HEK293 (cell line): ENCODE results near the gene INPP4B.

Source experiments
- CTCF ChIA-PET: fragments of 350-600 bp; formaldehyde crosslinking; extraction: SDS; loops from one replicate; lab custom pipeline; 2021; ENCODE audit warnings: antibody characterized with exemption; lab: Yijun Ruan, JAX
- POLR2A ChIA-PET: fragments of 300-600 bp; formaldehyde crosslinking; extraction: SDS; loops from one replicate; lab custom pipeline; 2020; ENCODE audit warnings: antibody characterized with exemption, inconsistent platforms; lab: Yijun Ruan, JAX
- H3K27ac ChIP-seq: fragments of 200-500 bp; sonication (Bioruptor generic); 2 replicates; pipeline ENCODE4 v1.5.1; 2014; ENCODE audit warnings: low read depth, low read length, control low read depth, inconsistent platforms; ENCODE audit errors: extremely low read depth
- H3K36me3 ChIP-seq, 2 experiments: fragments of 200-500 bp in 1 of 2; sonication (Bioruptor generic) in 1 of 2; 1 replicate in 1 of 2; 2 replicates in 1 of 2; pipeline ENCODE4 v1.5.1; 2014 to 2017; ENCODE audit warnings: inconsistent platforms in 2 of 2, low read length in 2 of 2; ENCODE audit not compliant: control insufficient read depth in 2 of 2, insufficient read depth in 1 of 2
- H3K4me1 ChIP-seq: fragments of 200-500 bp; sonication (Bioruptor generic); 2 replicates; pipeline ENCODE4 v1.5.1; 2014; ENCODE audit warnings: mild to moderate bottlenecking, low read length, inconsistent platforms; ENCODE audit not compliant: control insufficient read depth, insufficient read depth
- H3K4me3 ChIP-seq: 2 replicates; pipeline ENCODE4 v1.5.1; 2011; ENCODE audit warnings: low read depth, mild to moderate bottlenecking, control low read depth, low read length, moderate library complexity
- H3K9me3 ChIP-seq: fragments of 200-500 bp; sonication (Bioruptor generic); 2 replicates; pipeline ENCODE4 v1.5.1; 2014; ENCODE audit warnings: low read depth, low read length, inconsistent platforms; ENCODE audit not compliant: control insufficient read depth, insufficient read depth
- GLI4 ChIP-seq: fragments of 450-650 bp; formaldehyde crosslinking; IDR thresholded peaks from 2 replicates; pipeline ENCODE4 v1.5.1; 2016; ENCODE audit warnings: missing biosample characterization, missing genetic modification characterization
- KLF7 ChIP-seq: fragments of 450-650 bp; formaldehyde crosslinking; IDR thresholded peaks from 2 replicates; pipeline ENCODE4 v1.5.1; 2016; ENCODE audit warnings: missing biosample characterization, missing genetic modification characterization, borderline replicate concordance
- MYNN ChIP-seq: fragments of 450-650 bp; formaldehyde crosslinking; IDR thresholded peaks from 2 replicates; pipeline ENCODE4 v1.5.1; 2016; ENCODE audit warnings: missing biosample characterization, missing genetic modification characterization, borderline replicate concordance
- REPIN1 ChIP-seq: fragments of 450-650 bp; formaldehyde crosslinking; IDR thresholded peaks from 2 replicates; pipeline ENCODE4 v1.5.1; 2017; ENCODE audit warnings: missing biosample characterization, missing genetic modification characterization, low read depth
- SP2 ChIP-seq: fragments of 450-650 bp; formaldehyde crosslinking; IDR thresholded peaks from 2 replicates; pipeline ENCODE4 v1.5.1; 2016; ENCODE audit warnings: missing biosample characterization, missing genetic modification characterization
- ZBTB7A ChIP-seq: fragments of 450-650 bp; formaldehyde crosslinking; IDR thresholded peaks from 2 replicates; pipeline ENCODE4 v1.5.1; 2016; ENCODE audit warnings: low read depth, missing biosample characterization, missing genetic modification characterization
- ZBTB8A ChIP-seq: fragments of 450-650 bp; formaldehyde crosslinking; IDR thresholded peaks from 2 replicates; pipeline ENCODE4 v1.5.1; 2016; ENCODE audit warnings: missing biosample characterization, missing genetic modification characterization
- ZFHX2 ChIP-seq: fragments of 450-650 bp; formaldehyde crosslinking; conservative IDR thresholded peaks from 2 replicates; pipeline ENCODE4 v1.5.1; 2016; ENCODE audit warnings: missing biosample characterization, missing genetic modification characterization
- ZFP3 ChIP-seq: fragments of 450-650 bp; formaldehyde crosslinking; IDR thresholded peaks from 2 replicates; pipeline ENCODE4 v1.5.1; 2016; ENCODE audit warnings: low read depth, missing biosample characterization, missing genetic modification characterization
- ZNF174 ChIP-seq: fragments of 450-650 bp; formaldehyde crosslinking; IDR thresholded peaks from 2 replicates; pipeline ENCODE4 v1.5.0; 2017; ENCODE audit warnings: missing biosample characterization, mild to moderate bottlenecking, missing genetic modification characterization
- ZNF311 ChIP-seq: fragments of 450-650 bp; formaldehyde crosslinking; IDR thresholded peaks from 2 replicates; pipeline ENCODE4 v1.5.1; 2017; ENCODE audit warnings: missing biosample characterization, missing genetic modification characterization, borderline replicate concordance
- ZNF354C ChIP-seq: fragments of 450-650 bp; formaldehyde crosslinking; IDR thresholded peaks from 2 replicates; pipeline ENCODE4 v1.5.1; 2016; ENCODE audit warnings: missing biosample characterization, missing genetic modification characterization, low read depth, borderline replicate concordance
- ZNF37A ChIP-seq: fragments of 450-650 bp; IDR thresholded peaks from 2 replicates; pipeline ENCODE4 v1.5.1; 2018; ENCODE audit warnings: missing biosample characterization, missing genetic modification characterization
- ZNF391 ChIP-seq: fragments of 450-650 bp; formaldehyde crosslinking; IDR thresholded peaks from 2 replicates; pipeline ENCODE4 v1.5.1; 2016; ENCODE audit warnings: low read depth, missing biosample characterization, missing genetic modification characterization, borderline replicate concordance
- ZNF394 ChIP-seq: fragments of 450-650 bp; formaldehyde crosslinking; IDR thresholded peaks from 2 replicates; pipeline ENCODE4 v1.5.1; 2016; ENCODE audit warnings: missing biosample characterization, missing genetic modification characterization, mild to moderate bottlenecking, moderate library complexity, borderline replicate concordance
- ZNF501 ChIP-seq: fragments of 450-650 bp; formaldehyde crosslinking; IDR thresholded peaks from 2 replicates; pipeline ENCODE4 v1.5.1; 2016; ENCODE audit warnings: missing biosample characterization, missing genetic modification characterization
- ZNF629 ChIP-seq: fragments of 450-650 bp; formaldehyde crosslinking; IDR thresholded peaks from 2 replicates; pipeline ENCODE4 v1.5.1; 2017; ENCODE audit warnings: missing biosample characterization, missing genetic modification characterization
- ZNF670 ChIP-seq: fragments of 450-650 bp; formaldehyde crosslinking; IDR thresholded peaks from 2 replicates; pipeline ENCODE4 v1.5.1; 2016; ENCODE audit warnings: missing biosample characterization, missing genetic modification characterization, low read depth
- ZNF677 ChIP-seq: fragments of 450-650 bp; IDR thresholded peaks from 2 replicates; pipeline ENCODE4 v1.5.0; 2018; ENCODE audit warnings: missing biosample characterization, mild to moderate bottlenecking, missing genetic modification characterization, moderate library complexity
- TF ChIP-seq, protein P1 (sequence below): fragments of 450-650 bp; formaldehyde crosslinking; IDR thresholded peaks from 2 replicates; pipeline ENCODE4 v1.5.1; 2016; ENCODE audit warnings: missing biosample characterization, missing genetic modification characterization
- TF ChIP-seq, protein P2 (sequence below): fragments of 450-650 bp; formaldehyde crosslinking; IDR thresholded peaks from 2 replicates; pipeline ENCODE4 v1.5.1; 2016; ENCODE audit warnings: missing biosample characterization, missing genetic modification characterization
- TF ChIP-seq, protein P3 (sequence below): fragments of 450-650 bp; formaldehyde crosslinking; optimal IDR thresholded peaks from 2 replicates; pipeline ENCODE3; 2016; ENCODE audit warnings: missing biosample characterization, mild to moderate bottlenecking, missing genetic modification characterization
- TF ChIP-seq, protein P4 (sequence below): fragments of 450-650 bp; formaldehyde crosslinking; IDR thresholded peaks from 2 replicates; pipeline ENCODE4 v1.5.1; 2016; ENCODE audit warnings: missing biosample characterization, missing genetic modification characterization

The INPP4B gene

DNA sequence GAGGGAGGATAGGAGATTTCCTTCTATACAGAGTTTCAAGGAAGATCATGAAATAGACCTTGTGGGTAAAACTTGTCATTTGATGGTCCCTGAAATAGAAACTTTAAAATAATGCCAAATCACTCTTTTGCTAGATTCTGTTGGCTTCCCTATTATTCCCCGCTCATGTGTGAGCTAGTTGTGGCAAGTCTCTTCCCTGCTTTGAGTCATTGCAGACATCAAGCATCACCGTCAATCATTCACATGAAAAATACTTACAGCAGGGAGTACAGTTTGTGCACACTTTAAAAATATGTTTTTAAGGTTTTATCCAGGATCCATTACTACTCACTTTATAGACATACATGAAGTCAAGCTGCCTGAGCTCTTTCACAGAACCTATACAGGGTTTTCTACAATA lies 35.2 kb upstream of the INPP4B start:
- no peak overlapping the region for H3K27ac ChIP-seq
- H3K36me3 ChIP-seq: no peaks in the 10 kb centered on the region
- POLR2A ChIA-PET: no interaction called here
- CTCF ChIA-PET: interaction anchor here (0.6 to 0.9 kb wide), 4 partner anchors 12 to 438 kb away, joined by 3 to 4 read pairs (median 3); no protein-coding TSS in a partner anchor
- H3K9me3 ChIP-seq: no peaks in the 10 kb centered on the region
- TF ChIP-seq ZNF501 (tag by site-specific recombination) (no peak), ZNF391 (tag by site-specific recombination) (no peak), KLF7 (tag by site-specific recombination) (no peak), ZNF677 (tag by site-specific recombination) (no peak), ZNF354C (tag by site-specific recombination) (no peak), ZNF670 (tag by site-specific recombination) (no peak), ZNF629 (tag by site-specific recombination) (no peak), ZNF311 (tag by site-specific recombination) (no peak), ZNF174 (tag by site-specific recombination) (no peak), GLI4 (tag by site-specific recombination) (no peak), MYNN (tag by site-specific recombination) (no peak), REPIN1 (no peak)
- TF ChIP-seq, protein P1, sequence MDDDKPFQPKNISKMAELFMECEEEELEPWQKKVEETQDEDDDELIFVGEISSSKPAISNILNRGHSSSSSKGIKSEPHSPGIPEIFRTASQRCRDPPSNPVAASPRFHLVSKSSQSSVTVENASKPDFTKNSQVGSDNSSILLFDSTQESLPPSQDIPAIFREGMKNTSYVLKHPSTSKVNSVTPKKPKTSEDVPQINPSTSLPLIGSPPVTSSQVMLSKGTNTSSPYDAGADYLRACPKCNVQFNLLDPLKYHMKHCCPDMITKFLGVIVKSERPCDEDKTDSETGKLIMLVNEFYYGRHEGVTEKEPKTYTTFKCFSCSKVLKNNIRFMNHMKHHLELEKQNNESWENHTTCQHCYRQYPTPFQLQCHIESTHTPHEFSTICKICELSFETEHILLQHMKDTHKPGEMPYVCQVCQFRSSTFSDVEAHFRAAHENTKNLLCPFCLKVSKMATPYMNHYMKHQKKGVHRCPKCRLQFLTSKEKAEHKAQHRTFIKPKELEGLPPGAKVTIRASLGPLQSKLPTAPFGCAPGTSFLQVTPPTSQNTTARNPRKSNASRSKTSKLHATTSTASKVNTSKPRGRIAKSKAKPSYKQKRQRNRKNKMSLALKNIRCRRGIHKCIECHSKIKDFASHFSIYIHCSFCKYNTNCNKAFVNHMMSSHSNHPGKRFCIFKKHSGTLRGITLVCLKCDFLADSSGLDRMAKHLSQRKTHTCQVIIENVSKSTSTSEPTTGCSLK: no peak
- TF ChIP-seq, protein P2, sequence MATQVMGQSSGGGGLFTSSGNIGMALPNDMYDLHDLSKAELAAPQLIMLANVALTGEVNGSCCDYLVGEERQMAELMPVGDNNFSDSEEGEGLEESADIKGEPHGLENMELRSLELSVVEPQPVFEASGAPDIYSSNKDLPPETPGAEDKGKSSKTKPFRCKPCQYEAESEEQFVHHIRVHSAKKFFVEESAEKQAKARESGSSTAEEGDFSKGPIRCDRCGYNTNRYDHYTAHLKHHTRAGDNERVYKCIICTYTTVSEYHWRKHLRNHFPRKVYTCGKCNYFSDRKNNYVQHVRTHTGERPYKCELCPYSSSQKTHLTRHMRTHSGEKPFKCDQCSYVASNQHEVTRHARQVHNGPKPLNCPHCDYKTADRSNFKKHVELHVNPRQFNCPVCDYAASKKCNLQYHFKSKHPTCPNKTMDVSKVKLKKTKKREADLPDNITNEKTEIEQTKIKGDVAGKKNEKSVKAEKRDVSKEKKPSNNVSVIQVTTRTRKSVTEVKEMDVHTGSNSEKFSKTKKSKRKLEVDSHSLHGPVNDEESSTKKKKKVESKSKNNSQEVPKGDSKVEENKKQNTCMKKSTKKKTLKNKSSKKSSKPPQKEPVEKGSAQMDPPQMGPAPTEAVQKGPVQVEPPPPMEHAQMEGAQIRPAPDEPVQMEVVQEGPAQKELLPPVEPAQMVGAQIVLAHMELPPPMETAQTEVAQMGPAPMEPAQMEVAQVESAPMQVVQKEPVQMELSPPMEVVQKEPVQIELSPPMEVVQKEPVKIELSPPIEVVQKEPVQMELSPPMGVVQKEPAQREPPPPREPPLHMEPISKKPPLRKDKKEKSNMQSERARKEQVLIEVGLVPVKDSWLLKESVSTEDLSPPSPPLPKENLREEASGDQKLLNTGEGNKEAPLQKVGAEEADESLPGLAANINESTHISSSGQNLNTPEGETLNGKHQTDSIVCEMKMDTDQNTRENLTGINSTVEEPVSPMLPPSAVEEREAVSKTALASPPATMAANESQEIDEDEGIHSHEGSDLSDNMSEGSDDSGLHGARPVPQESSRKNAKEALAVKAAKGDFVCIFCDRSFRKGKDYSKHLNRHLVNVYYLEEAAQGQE (tag by site-specific recombination): no peak
- TF ChIP-seq, all 188 proteins: peak for 0
- no peak overlapping the region for H3K4me3 ChIP-seq
- H3K4me1 ChIP-seq: no peaks in the 10 kb centered on the region

DNA sequence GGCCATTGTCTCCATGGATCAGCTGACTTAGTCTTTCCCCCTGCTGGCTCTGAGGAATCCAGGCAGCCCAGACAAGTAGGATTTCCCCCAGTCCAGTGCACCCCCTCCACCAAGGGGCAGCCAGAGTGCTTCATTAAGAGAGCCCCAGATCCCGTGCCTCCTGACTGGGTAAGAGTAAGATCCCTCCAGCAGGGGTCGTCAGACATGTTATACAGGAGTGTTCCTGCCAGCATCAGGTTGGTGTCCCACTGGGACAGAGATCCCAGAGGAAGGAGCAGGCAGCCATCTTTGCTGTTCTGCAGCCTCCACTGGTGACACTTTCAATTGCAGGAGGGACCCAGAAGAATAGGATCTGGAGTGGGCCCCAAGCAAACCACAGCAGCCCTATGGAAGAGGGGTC lies 29.0 kb upstream of the INPP4B start:
- POLR2A ChIA-PET: no interaction called here
- Histone ChIP-seq H3K9me3 (no peaks in the 10 kb centered on the region), H3K4me3 (no peak overlapping the region), H3K4me1 (no peaks in the 10 kb centered on the region), H3K36me3 (no peaks in the 10 kb centered on the region), H3K27ac (no peak overlapping the region)
- CTCF ChIA-PET: no interaction called here
- TF ChIP-seq SP2 (tag by site-specific recombination) (no peak), ZFP3 (tag by site-specific recombination) (no peak), ZBTB7A (no peak), ZBTB8A (tag by site-specific recombination) (no peak)

DNA sequence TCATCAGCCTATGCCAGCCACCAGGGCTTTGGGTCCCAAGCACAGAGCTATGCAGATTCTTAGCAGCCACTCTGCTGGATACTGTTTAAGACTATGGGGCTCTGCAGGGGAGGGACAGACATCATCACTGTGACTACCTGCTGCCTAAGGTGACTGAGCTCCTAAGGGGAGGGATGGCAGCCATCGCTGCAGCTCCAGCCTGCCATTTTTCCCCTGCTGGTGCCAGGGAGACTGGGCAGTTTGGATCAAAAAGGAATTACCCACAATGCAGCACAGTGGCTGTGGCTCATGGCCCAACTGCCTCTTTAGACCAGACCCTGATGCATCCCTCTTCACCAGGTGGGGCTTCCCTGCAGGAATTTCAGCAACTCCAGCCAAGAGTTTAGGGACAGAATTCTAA lies 28.6 kb upstream of the INPP4B start:
- Histone ChIP-seq H3K27ac (no peak overlapping the region), H3K4me1 (no peaks in the 10 kb centered on the region), H3K4me3 (no peak overlapping the region), H3K36me3 (no peaks in the 10 kb centered on the region), H3K9me3 (no peaks in the 10 kb centered on the region)
- ChIA-PET CTCF (no interaction called here), POLR2A (no interaction called here)
- TF ChIP-seq, protein P3, sequence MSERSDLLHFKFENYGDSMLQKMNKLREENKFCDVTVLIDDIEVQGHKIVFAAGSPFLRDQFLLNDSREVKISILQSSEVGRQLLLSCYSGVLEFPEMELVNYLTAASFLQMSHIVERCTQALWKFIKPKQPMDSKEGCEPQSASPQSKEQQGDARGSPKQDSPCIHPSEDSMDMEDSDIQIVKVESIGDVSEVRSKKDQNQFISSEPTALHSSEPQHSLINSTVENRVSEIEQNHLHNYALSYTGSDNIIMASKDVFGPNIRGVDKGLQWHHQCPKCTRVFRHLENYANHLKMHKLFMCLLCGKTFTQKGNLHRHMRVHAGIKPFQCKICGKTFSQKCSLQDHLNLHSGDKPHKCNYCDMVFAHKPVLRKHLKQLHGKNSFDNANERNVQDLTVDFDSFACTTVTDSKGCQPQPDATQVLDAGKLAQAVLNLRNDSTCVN (tag by site-specific recombination): no peak
- TF ChIP-seq ZFHX2 (tag by site-specific recombination) (no peak), ZNF677 (tag by site-specific recombination) (no peak), ZNF37A (tag by site-specific recombination) (no peak), ZNF394 (tag by site-specific recombination) (no peak)
- TF ChIP-seq, protein P4, sequence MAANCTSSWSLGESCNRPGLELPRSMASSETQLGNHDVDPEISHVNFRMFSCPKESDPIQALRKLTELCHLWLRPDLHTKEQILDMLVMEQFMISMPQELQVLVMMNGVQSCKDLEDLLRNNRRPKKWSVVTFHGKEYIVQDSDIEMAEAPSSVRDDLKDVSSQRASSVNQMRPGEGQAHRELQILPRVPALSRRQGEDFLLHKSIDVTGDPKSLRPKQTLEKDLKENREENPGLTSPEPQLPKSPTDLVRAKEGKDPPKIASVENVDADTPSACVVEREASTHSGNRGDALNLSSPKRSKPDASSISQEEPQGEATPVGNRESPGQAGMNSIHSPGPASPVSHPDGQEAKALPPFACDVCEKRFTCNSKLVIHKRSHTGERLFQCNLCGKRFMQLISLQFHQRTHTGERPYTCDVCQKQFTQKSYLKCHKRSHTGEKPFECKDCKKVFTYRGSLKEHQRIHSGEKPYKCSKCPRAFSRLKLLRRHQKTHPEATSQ: no peak
